WTC11 (cell line): Measurements from ENCODE around the gene CAT. TPM values are rescaled to one million over a fixed set of nuclear protein-coding genes. Genes with fewer than 3 reads are reported as not detected.

Experiments
- ATAC-seq: fragments of 200-7000 bp; cut with Tn5 transposase; 2 replicates; pipeline ENCODE4 v1.10.0; 2021; ENCODE audit warnings: mild to moderate bottlenecking, moderate library complexity
- CTCF ChIA-PET: fragments of 300-600 bp; sonication (Branson Sonifier 250); formaldehyde crosslinking; loops from one replicate; lab custom pipeline; 2021; ENCODE audit warnings: antibody characterized with exemption; lab: Charles Lee
- POLR2A ChIA-PET: fragments of 350-600 bp; sonication (Branson Sonifier 250); formaldehyde crosslinking; loops from one replicate; lab custom pipeline; 2021; ENCODE audit warnings: antibody characterized with exemption; lab: Charles Lee
- DNase-seq: peaks from one replicate; pipeline ENCODE4 v3.0.0; 2021; ENCODE audit warnings: low spot score
- H3K27ac Mint-ChIP-seq: 2 replicates; pipeline ENCODE4 v1.8.0; 2021; ENCODE audit warnings: mixed read lengths
- H3K27me3 Mint-ChIP-seq: 2 replicates; pipeline ENCODE4 v1.8.0; 2021; ENCODE audit warnings: low read depth, mild to moderate bottlenecking, moderate library complexity, mixed read lengths
- H3K36me3 Mint-ChIP-seq: 2 replicates; pipeline ENCODE4 v1.8.0; 2021; ENCODE audit warnings: mixed read lengths
- H3K4me1 Mint-ChIP-seq: 2 replicates; pipeline ENCODE4 v1.8.0; 2022; ENCODE audit warnings: mixed read lengths
- H3K4me3 Mint-ChIP-seq: 2 replicates; pipeline ENCODE4 v1.8.0; 2021; ENCODE audit warnings: mild to moderate bottlenecking, moderate library complexity, mixed read lengths
- H3K9me3 Mint-ChIP-seq: 2 replicates; pipeline ENCODE4 v1.8.0; 2021; ENCODE audit warnings: mixed read lengths
- AFF4 ChIP-seq: sonication (generic); formaldehyde crosslinking; IDR thresholded peaks from 2 replicates; pipeline ENCODE4 v1.8.1; 2023; ENCODE audit warnings: mild to moderate bottlenecking, missing genetic modification reagents, borderline replicate concordance
- CDX4 ChIP-seq: fragments of 250-450 bp; sonication (Bioruptor Pico); IDR thresholded peaks from 2 replicates; pipeline ENCODE4 v1.9.0; 2021; ENCODE audit warnings: moderate library complexity, mild to moderate bottlenecking, inconsistent platforms, borderline replicate concordance
- CTCF ChIP-seq: fragments of 200-600 bp; IDR thresholded peaks from 2 replicates; pipeline ENCODE4 v1.8.0; 2022; ENCODE audit warnings: antibody characterized with exemption
- ERG ChIP-seq: fragments of 250-450 bp; sonication (Bioruptor Pico); IDR thresholded peaks from 2 replicates; pipeline ENCODE4 v1.8.0; 2021; ENCODE audit warnings: mild to moderate bottlenecking
- FOXP1 ChIP-seq: sonication (generic); formaldehyde crosslinking; IDR thresholded peaks from 2 replicates; pipeline ENCODE4 v1.8.0; 2022; ENCODE audit warnings: missing genetic modification reagents, mild to moderate bottlenecking, moderate library complexity, borderline replicate concordance
- HMGA2 ChIP-seq: fragments of 250-450 bp; sonication (Bioruptor Pico); IDR thresholded peaks from 2 replicates; pipeline ENCODE4 v1.4.0; 2021; ENCODE audit warnings: mild to moderate bottlenecking, moderate library complexity
- NFE2L1 ChIP-seq: sonication (generic); formaldehyde crosslinking; IDR thresholded peaks from 2 replicates; pipeline ENCODE4 v1.8.1; 2023; ENCODE audit warnings: missing genetic modification reagents
- NR1H2 ChIP-seq: sonication (generic); formaldehyde crosslinking; IDR thresholded peaks from 2 replicates; pipeline ENCODE4 v1.9.0; 2021; ENCODE audit warnings: mild to moderate bottlenecking, moderate library complexity, missing genetic modification reagents
- RORB ChIP-seq: fragments of 250-450 bp; sonication (Bioruptor Pico); IDR thresholded peaks from 2 replicates; pipeline ENCODE4 v1.9.0; 2021; ENCODE audit warnings: mild to moderate bottlenecking
- SMAD4 ChIP-seq: sonication (generic); formaldehyde crosslinking; IDR thresholded peaks from 2 replicates; pipeline ENCODE4 v1.8.0; 2022; ENCODE audit warnings: mild to moderate bottlenecking, missing genetic modification reagents
- TP53 ChIP-seq: sonication (generic); formaldehyde crosslinking; IDR thresholded peaks from 2 replicates; pipeline ENCODE4 v1.8.1; 2023; ENCODE audit warnings: mild to moderate bottlenecking, missing genetic modification reagents
- USF1 ChIP-seq: sonication (generic); formaldehyde crosslinking; IDR thresholded peaks from 2 replicates; pipeline ENCODE4 v1.8.0; 2022; ENCODE audit warnings: mild to moderate bottlenecking, missing genetic modification reagents
- ZNF396 ChIP-seq: fragments of 250-450 bp; sonication (Bioruptor Pico); IDR thresholded peaks from 2 replicates; pipeline ENCODE4 v1.8.0; 2021; ENCODE audit warnings: mild to moderate bottlenecking, moderate library complexity, borderline replicate concordance
- ZNF416 ChIP-seq: fragments of 250-450 bp; sonication (Bioruptor Pico); IDR thresholded peaks from 2 replicates; pipeline ENCODE4 v1.9.0; 2021; ENCODE audit warnings: mild to moderate bottlenecking, inconsistent platforms
- ZNF512 ChIP-seq: sonication (generic); formaldehyde crosslinking; IDR thresholded peaks from 2 replicates; pipeline ENCODE4 v1.8.1; 2022; ENCODE audit warnings: missing genetic modification reagents, borderline replicate concordance
- total RNA-seq: library from RNA; stranded (reverse); gene quantifications from 3 replicates; pipeline ENCODE4 v1.2.3, GENCODE V29; 2021

CAT gene
- total RNA-seq, 1 experiment from 2014 or later = 9.3 TPM

GRCh38 chr11:34411111-34411510 is 27.6 kb upstream of the CAT start:
- H3K4me1 Mint-ChIP-seq = peaks cover 9% of the 10 kb centered on the region; the same call in 1 of the 2 replicates
- H3K36me3 Mint-ChIP-seq = peaks cover 20% of the 10 kb centered on the region
- peaks cover 34% of the 10 kb centered on the region for H3K9me3 Mint-ChIP-seq
- no peak for TF ChIP-seq TP53 (CRISPR knock-in tag)
- TF ChIP-seq USF1 = no peak
- no peak overlapping the region for H3K27ac Mint-ChIP-seq
- no peak for DNase-seq
- no peak for ATAC-seq
- ChIA-PET CTCF (no interaction called here), POLR2A (no interaction called here)
- H3K4me3 Mint-ChIP-seq = no peak overlapping the region
- peaks cover 3% of the 10 kb centered on the region; the same call in 1 of the 2 replicates for H3K27me3 Mint-ChIP-seq

- POLR2A ChIA-PET = no interaction called here
- H3K4me3 Mint-ChIP-seq = no peak overlapping the region
- H3K9me3 Mint-ChIP-seq = peaks cover 34% of the 10 kb centered on the region
- DNase-seq (no peak), ATAC-seq (no peak)
- peaks cover 9% of the 10 kb centered on the region; the same call in 1 of the 2 replicates for H3K4me1 Mint-ChIP-seq
- CTCF ChIA-PET = no interaction called here
- TF ChIP-seq NFE2L1 (CRISPR knock-in tag) (no peak), HMGA2 (CRISPR knock-in tag) (no peak), CTCF (no peak), TP53 (CRISPR knock-in tag) (no peak), AFF4 (CRISPR knock-in tag) (no peak), ZNF396 (CRISPR knock-in tag) (no peak), SMAD4 (CRISPR knock-in tag) (no peak), ZNF512 (no peak), ERG (no peak), ZNF416 (CRISPR knock-in tag) (no peak), CDX4 (CRISPR knock-in tag) (no peak), RORB (CRISPR knock-in tag) (no peak), FOXP1 (CRISPR knock-in tag) (no peak), NR1H2 (no peak)
- peaks cover 20% of the 10 kb centered on the region for H3K36me3 Mint-ChIP-seq
- H3K27ac Mint-ChIP-seq = no peak overlapping the region
- H3K27me3 Mint-ChIP-seq = peaks cover 3% of the 10 kb centered on the region
These were observed 26.9 kb upstream of the CAT start for GRCh38 chr11:34411791-34412190.
